Cardiac fibroblast (primary cell): ENCODE results near the gene DIP2A.

Source experiments
- DNase-seq, 2 donors: peaks; one replicate each; pipeline versions ENCODE4 v3.0.0 to v3.0.0-alpha.2; 2010; ENCODE audit warnings: low read depth in 2 of 2
- H3K4me3 ChIP-seq, 2 donors: replicated peaks in 1 of 2; 1 replicate in 1 of 2; 2 replicates in 1 of 2; pipeline ENCODE4 v1.5.1; 2011; ENCODE audit warnings: low read depth in 2 of 2, low read length in 2 of 2, mild to moderate bottlenecking in 2 of 2, moderate library complexity in 1 of 2
- TF ChIP-seq, protein P1 (sequence below): IDR thresholded peaks from one replicate; pipeline ENCODE4 v1.5.1; 2011; ENCODE audit warnings: low read depth, mild to moderate bottlenecking, low read length, inconsistent platforms

The DIP2A gene

GRCh38 chr21:46437096-46437498, 21.6 kb upstream of the DIP2A start:
- no peak overlapping the region for H3K4me3 ChIP-seq
- DNase-seq, result no peak
- TF ChIP-seq, protein P1, sequence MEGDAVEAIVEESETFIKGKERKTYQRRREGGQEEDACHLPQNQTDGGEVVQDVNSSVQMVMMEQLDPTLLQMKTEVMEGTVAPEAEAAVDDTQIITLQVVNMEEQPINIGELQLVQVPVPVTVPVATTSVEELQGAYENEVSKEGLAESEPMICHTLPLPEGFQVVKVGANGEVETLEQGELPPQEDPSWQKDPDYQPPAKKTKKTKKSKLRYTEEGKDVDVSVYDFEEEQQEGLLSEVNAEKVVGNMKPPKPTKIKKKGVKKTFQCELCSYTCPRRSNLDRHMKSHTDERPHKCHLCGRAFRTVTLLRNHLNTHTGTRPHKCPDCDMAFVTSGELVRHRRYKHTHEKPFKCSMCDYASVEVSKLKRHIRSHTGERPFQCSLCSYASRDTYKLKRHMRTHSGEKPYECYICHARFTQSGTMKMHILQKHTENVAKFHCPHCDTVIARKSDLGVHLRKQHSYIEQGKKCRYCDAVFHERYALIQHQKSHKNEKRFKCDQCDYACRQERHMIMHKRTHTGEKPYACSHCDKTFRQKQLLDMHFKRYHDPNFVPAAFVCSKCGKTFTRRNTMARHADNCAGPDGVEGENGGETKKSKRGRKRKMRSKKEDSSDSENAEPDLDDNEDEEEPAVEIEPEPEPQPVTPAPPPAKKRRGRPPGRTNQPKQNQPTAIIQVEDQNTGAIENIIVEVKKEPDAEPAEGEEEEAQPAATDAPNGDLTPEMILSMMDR, result no peak

GRCh38 chr21:46437511-46437910, 21.2 kb upstream of the DIP2A start:
- DNase-seq, result no peak
- no peak overlapping the region for H3K4me3 ChIP-seq
- TF ChIP-seq, protein P1, result no peak

- TF ChIP-seq, protein P1, result no peak
- no peak for DNase-seq
- H3K4me3 ChIP-seq, result no peak overlapping the region
Observed at GRCh38 chr21:46438241-46438640, 20.4 kb upstream of the DIP2A start.

- TF ChIP-seq, protein P1, result no peak
- H3K4me3 ChIP-seq, result no peak overlapping the region
- DNase-seq, result no peak
Observed at GRCh38 chr21:46439906-46440305, 18.8 kb upstream of the DIP2A start.

DNA sequence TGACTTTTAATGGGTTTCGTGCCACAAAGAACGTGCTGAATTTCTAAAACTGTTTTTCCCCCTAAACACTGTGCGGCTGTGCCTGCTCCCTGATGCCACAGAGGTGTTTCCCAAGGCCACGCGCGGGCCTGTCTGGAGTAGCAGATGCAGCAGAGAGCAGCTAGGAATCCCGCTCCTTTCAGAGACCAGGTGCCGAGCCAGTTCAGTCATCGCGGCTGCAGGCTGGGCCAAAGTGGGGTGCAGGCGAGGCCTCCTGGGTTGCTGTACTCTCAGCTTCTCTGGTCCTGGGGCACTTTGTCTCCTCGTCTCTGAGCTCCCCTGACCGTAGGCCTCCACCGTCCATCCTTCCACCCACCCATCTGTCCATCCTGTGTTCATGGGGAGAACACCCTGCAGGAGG, 17.4 kb upstream of the DIP2A start:
- no peak for DNase-seq
- H3K4me3 ChIP-seq, result no peak overlapping the region
- TF ChIP-seq, protein P1, result no peak

- no peak for DNase-seq
- TF ChIP-seq, protein P1, result no peak
Observed at GRCh38 chr21:46441961-46442498, 16.7 kb upstream of the DIP2A start.

DNA sequence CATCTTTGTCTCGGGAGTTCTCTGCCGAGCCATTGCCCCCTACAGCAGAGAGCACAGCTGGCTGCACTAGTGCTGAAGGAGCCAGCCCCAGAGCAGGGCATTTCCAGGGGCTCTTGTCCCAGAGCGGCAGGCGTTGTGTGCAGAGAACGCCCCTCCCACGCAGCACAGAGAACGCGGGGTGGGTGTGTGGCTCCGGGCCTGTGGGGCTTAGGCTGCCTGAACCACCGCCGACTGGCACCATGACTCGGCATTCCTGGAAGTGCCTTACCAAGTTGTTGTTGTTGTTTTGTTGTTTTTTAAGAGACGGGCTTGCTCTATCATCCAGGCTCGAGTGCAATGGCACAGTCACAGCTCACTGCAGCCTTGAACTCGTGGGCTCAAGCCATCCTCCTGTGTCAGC, 15.8 kb upstream of the DIP2A start:
- no peak overlapping the region for H3K4me3 ChIP-seq
- TF ChIP-seq, protein P1, result no peak
- DNase-seq, result no peak

More at GRCh38 chr21:46441961-46442498, 16.7 kb upstream of the DIP2A start:
- no peak overlapping the region for H3K4me3 ChIP-seq
